GM21529 (cell line): ENCODE results near the gene RIPOR3.
"Not testable (repeated sequence)": the region's sequence is repeated elsewhere in the genome, so short reads cannot be mapped to it uniquely, and the experiment has no call there.

Source experiments
- ATAC-seq: cut with Tn5 transposase; IDR thresholded peaks from one replicate; pipeline ENCODE4 v1.9.1; 2021; ENCODE audit not compliant: unreplicated experiment

Gene RIPOR3

GRCh38 chr20:50708845-50709635 is 17.7 kb upstream of the RIPOR3 start:
- ATAC-seq, result no peak

- no peak for ATAC-seq
These were observed 13.6 kb upstream of the RIPOR3 start for GRCh38 chr20:50704971-50705370.

- ATAC-seq, result no peak
These were observed 13.2 kb upstream of the RIPOR3 start for GRCh38 chr20:50704514-50704913.

GRCh38 chr20:50703651-50704438 is 12.5 kb upstream of the RIPOR3 start:
- not testable (repeated sequence) for ATAC-seq

- no peak for ATAC-seq
These were observed 10.0 kb upstream of the RIPOR3 start for GRCh38 chr20:50701041-50701963.

GRCh38 chr20:50699688-50700087 is 8.3 kb upstream of the RIPOR3 start:
- ATAC-seq, result no peak

GRCh38 chr20:50698255-50698654 is 6.9 kb upstream of the RIPOR3 start:
- not testable (repeated sequence) for ATAC-seq

- ATAC-seq, result no peak
These were observed 4.0 kb upstream of the RIPOR3 start for GRCh38 chr20:50695135-50695872.

GRCh38 chr20:50694379-50695134 is 3.2 kb upstream of the RIPOR3 start:
- ATAC-seq, result no peak

GRCh38 chr20:50693001-50693400 is 1.7 kb upstream of the RIPOR3 start:
- no peak for ATAC-seq

GRCh38 chr20:50692552-50692933 is 1.2 kb upstream of the RIPOR3 start:
- ATAC-seq, result no peak

GRCh38 chr20:50691573-50692551 is 520 bp upstream of the RIPOR3 start:
- no peak for ATAC-seq

GRCh38 chr20:50689864-50690649 is 1.3 kb downstream of the RIPOR3 start:
- no peak for ATAC-seq

- ATAC-seq, result no peak
These were observed 2.9 kb downstream of the RIPOR3 start for GRCh38 chr20:50688256-50688975.

GRCh38 chr20:50686821-50687220 is 4.5 kb downstream of the RIPOR3 start:
- no peak for ATAC-seq

- no peak for ATAC-seq
These were observed 7.8 kb downstream of the RIPOR3 start for GRCh38 chr20:50683570-50683969.

- ATAC-seq, result no peak
These were observed 8.3 kb downstream of the RIPOR3 start for GRCh38 chr20:50682947-50683530.
